ENCODE results near the gene PLEK. TPM values are rescaled to one million over a fixed set of nuclear protein-coding genes. Genes with fewer than 3 reads are reported as not detected.
A peak's percentile ranks its signal among the peaks of the same experiment; 100 is the strongest.

PLEK gene
- total and polyA plus RNA-seq, 7 experiments from 2014 or later = 0.37 to 210 (median 3.7) TPM

DNA sequence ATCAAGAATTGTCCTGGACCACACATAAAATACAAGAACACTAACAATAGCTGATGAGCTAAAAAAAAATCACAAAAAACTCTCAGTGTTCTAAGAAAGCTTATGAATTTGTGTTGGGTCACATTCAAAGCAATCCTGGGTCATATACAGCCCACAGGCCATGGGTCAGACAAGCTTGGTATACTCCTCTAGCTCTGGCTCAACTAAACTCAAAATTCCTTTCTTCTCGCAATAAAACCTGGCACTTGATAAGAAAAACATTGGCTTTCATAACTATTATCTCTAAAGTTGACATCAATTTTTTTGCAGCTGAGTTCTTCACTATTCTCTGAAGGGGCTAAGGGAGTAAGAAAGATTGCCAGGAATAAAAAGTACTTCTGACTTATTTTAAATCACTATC, 63.7 kb downstream of the PLEK start:
- H3K4me3 ChIP-seq (ENCODE audit: low read length) = no peak overlapping the region
- ATAC-seq (no peak), DNase-seq (no peak)
- H3K36me3 ChIP-seq (ENCODE audit: control insufficient read depth in 2 of 3, insufficient read depth in 3 of 3, low read length in 3 of 3) = no peaks in the 10 kb centered on the region
- peaks cover 0 to 47% of the 10 kb centered on the region in 2 donors for H3K4me1 ChIP-seq (ENCODE audit: control insufficient read depth in 2 of 2, insufficient read depth in 2 of 2, low read length in 2 of 2)
- H3K4me3 Mint-ChIP-seq = no peak overlapping the region
- no peaks in the 10 kb centered on the region for H3K9me3 Mint-ChIP-seq
- H3K27ac Mint-ChIP-seq = no peak overlapping the region
- peaks cover 0 to 14% (median 0%) of the 10 kb centered on the region in 5 donors for H3K27me3 Mint-ChIP-seq
- no peak overlapping the region for H3K27ac ChIP-seq (ENCODE audit: low read depth, low read length)
- H3K36me3 Mint-ChIP-seq = no peaks in the 10 kb centered on the region
- POLR2A ChIA-PET = no interaction called here
- H3K27me3 ChIP-seq (ENCODE audit: control insufficient read depth in 2 of 2, insufficient read depth in 2 of 2, low read length in 2 of 2) = no peaks in the 10 kb centered on the region
- intact Hi-C loops (cut with micrococcal nuclease) = no loop called here
- H3K4me1 Mint-ChIP-seq = peaks cover 0 to 5% (median 0%) of the 10 kb centered on the region in 7 donors
- CTCF ChIA-PET = no interaction called here
- H3K9me3 ChIP-seq (ENCODE audit: control insufficient read depth in 2 of 3, low read length in 3 of 3) = no peaks in the 10 kb centered on the region

DNA sequence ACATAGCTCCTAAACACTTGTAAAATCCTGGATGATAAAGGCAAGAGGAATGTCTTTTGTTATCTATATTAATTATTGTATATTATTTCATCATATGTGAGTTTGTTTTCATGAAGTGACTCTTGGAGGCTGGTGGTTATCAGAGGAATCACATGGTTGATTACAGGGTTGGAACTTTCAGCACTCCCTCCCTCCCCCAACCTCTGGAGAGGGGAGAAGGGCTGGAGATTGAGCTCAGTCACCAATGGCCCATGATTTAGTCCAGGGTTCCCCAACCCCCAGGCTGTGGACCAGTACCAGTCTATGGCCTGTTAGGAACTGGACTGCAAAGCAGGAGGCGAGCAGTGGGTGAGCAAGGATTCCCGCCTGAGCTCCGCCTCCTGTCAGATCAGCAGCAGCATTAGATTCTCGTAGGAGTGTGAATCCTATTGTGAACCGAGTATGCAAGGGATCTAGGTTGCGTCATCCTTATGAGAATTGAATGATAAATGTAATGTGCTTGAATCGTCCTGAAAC, 64.3 kb downstream of the PLEK start:
- no peaks in the 10 kb centered on the region for H3K27me3 ChIP-seq (ENCODE audit: control insufficient read depth in 2 of 2, insufficient read depth in 2 of 2, low read length in 2 of 2)
- Mint-ChIP-seq H3K27ac (no peak overlapping the region), H3K36me3 (no peaks in the 10 kb centered on the region), H3K27me3 (peaks cover 0 to 14% (median 0%) of the 10 kb centered on the region in 5 donors), H3K4me3 (no peak overlapping the region), H3K9me3 (no peaks in the 10 kb centered on the region), H3K4me1 (peaks cover 0 to 5% (median 0%) of the 10 kb centered on the region in 7 donors)
- peaks cover 0 to 40% of the 10 kb centered on the region in 2 donors for H3K4me1 ChIP-seq (ENCODE audit: control insufficient read depth in 2 of 2, insufficient read depth in 2 of 2, low read length in 2 of 2)
- DNase-seq (no peak), ATAC-seq (no peak)
- CTCF ChIA-PET = no interaction called here
- no peaks in the 10 kb centered on the region for H3K36me3 ChIP-seq (ENCODE audit: control insufficient read depth in 2 of 3, insufficient read depth in 3 of 3, low read length in 3 of 3)
- intact Hi-C loops (cut with micrococcal nuclease) = no loop called here
- POLR2A ChIA-PET = no interaction called here
- H3K4me3 ChIP-seq (ENCODE audit: low read length) = no peak overlapping the region
- no peaks in the 10 kb centered on the region for H3K9me3 ChIP-seq (ENCODE audit: control insufficient read depth in 2 of 3, low read length in 3 of 3)
- no peak overlapping the region for H3K27ac ChIP-seq (ENCODE audit: low read depth, low read length)

DNA sequence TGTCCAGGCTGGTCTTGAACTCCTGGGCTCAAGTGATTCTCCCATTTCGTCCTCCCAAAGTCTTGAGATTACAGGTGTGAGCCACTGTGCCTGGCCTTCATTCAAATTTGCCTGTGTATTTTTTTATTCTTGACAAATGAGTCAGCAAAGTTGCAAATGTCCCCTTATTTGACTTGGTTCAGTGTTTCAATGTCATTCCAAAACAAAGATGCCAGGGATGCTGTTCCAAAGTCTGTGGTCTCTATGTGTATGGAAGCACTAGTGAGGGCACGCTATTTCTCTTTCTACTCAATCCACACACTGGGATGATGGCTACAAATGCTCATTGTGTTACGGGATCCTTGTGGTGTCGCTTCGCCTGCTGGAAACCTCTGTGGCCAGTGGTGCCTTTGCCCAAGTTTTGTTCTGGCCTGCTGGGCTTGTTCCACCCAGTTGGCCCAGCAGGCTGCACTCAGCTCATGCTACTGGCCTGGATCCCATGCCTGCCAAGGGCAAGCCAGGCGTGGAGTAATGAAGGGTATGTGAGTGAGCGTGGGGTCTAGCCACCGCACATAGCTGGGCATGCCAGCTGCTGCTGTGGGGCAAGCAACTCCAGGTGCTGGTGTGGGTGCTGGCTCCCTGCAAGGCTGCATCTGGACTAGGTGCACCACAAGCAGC, 66.4 kb downstream of the PLEK start:
- ChIA-PET CTCF (interaction anchor here (0.9 kb wide), 1 partner anchor 9 kb away, joined by 3 read pairs; no protein-coding TSS in a partner anchor), POLR2A (no interaction called here)
- ATAC-seq (no peak), DNase-seq (no peak)
- H3K36me3 Mint-ChIP-seq = no peaks in the 10 kb centered on the region
- intact Hi-C loops (cut with micrococcal nuclease) = no loop called here
- Histone ChIP-seq H3K27me3 (ENCODE audit: control insufficient read depth in 2 of 2, insufficient read depth in 2 of 2, low read length in 2 of 2) (no peaks in the 10 kb centered on the region), H3K27ac (ENCODE audit: low read depth, low read length) (no peak overlapping the region), H3K4me1 (ENCODE audit: control insufficient read depth in 2 of 2, insufficient read depth in 2 of 2, low read length in 2 of 2) (peaks cover 0 to 20% of the 10 kb centered on the region in 2 donors), H3K4me3 (ENCODE audit: low read length) (no peak overlapping the region), H3K9me3 (ENCODE audit: control insufficient read depth in 2 of 3, low read length in 3 of 3) (no peaks in the 10 kb centered on the region), H3K36me3 (ENCODE audit: control insufficient read depth in 2 of 3, insufficient read depth in 3 of 3, low read length in 3 of 3) (no peaks in the 10 kb centered on the region)
- no peak overlapping the region for H3K27ac Mint-ChIP-seq
- H3K9me3 Mint-ChIP-seq = peaks cover 0 to 1% (median 0%) of the 10 kb centered on the region in 11 donors
- peaks cover 0 to 15% (median 0%) of the 10 kb centered on the region in 5 donors for H3K27me3 Mint-ChIP-seq
- peaks cover 0 to 7% (median 0%) of the 10 kb centered on the region in 7 donors for H3K4me1 Mint-ChIP-seq
- H3K4me3 Mint-ChIP-seq = no peak overlapping the region

DNA sequence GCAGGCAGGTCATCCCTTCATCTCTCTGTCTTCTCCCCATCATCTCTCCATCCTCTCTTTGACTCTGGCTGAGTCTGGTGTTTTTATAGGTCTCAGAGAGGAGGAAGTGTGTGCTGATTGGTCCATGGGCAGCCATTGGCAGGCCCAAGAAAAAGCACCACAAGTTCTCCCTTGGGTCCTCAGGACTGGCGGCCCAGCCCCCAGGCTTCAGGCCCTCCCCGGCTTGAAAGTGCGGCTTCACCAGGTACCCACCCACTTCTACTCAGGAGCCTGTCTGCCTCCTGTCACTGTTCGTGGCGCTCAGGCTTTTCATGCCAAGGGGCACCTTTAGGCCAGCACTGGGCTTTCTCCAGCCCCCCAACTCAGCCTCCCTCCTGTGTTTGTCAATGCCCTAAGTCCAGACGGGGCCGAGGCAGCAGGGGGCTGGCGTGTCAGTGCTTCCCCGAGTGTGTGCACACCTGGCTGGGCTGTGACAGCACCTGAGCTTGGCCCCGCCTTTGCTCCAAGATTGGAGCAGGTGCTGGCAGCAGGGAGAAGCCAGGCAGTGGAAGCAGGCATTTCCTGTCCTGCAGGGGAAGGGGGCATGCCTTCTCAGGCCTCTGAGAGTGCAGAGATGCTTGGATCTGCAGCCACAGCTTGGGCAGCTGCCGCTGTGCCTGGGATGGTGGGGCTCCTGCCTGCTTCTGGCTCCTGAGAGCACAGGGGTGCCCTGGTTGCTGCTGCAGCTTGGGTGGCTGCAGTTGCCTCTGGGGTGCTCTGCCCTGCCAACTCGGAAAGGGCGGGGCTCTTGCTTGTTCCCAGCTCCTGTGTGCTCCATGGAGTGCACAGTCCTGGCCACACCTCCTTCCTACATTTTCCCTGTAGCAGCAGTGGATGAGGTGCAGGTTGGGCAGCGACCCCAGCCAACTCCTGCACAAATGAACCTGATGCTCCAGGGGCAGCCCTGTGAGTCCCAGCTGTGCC, 67.9 kb downstream of the PLEK start:
- H3K27me3 ChIP-seq (ENCODE audit: control insufficient read depth in 2 of 2, insufficient read depth in 2 of 2, low read length in 2 of 2) = no peaks in the 10 kb centered on the region

DNA sequence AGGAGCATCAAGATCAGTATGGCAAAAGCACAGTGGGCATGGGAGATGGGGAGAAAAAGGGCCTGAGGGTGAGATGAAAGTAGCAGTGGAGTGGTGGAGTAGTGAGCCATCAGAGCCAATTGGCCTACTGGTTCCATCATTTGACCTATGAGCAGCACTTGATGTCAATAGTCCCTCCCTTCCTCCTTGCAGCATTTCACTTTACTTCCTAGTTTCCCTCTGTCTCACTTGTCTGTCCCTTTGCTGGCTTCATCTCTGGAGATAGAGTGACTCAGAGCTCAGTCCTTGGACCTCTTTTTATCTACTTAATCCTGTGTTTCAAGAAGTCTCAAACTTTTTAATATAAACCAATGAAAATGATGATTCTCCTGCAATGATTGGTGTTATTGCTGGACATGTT, 69.9 kb downstream of the PLEK start:
- Mint-ChIP-seq H3K4me1 (peaks cover 0 to 7% (median 0%) of the 10 kb centered on the region in 7 donors), H3K4me3 (no peak overlapping the region), H3K27me3 (peaks cover 0 to 18% (median 0%) of the 10 kb centered on the region in 5 donors), H3K36me3 (no peaks in the 10 kb centered on the region), H3K9me3 (peaks cover 0 to 1% (median 0%) of the 10 kb centered on the region in 11 donors), H3K27ac (no peak overlapping the region)
- Histone ChIP-seq H3K9me3 (ENCODE audit: control insufficient read depth in 2 of 3, low read length in 3 of 3) (no peaks in the 10 kb centered on the region), H3K4me1 (ENCODE audit: control insufficient read depth in 2 of 2, insufficient read depth in 2 of 2, low read length in 2 of 2) (peaks cover 0 to 6% of the 10 kb centered on the region in 2 donors), H3K27ac (ENCODE audit: low read depth, low read length) (no peak overlapping the region), H3K27me3 (ENCODE audit: control insufficient read depth in 2 of 2, insufficient read depth in 2 of 2, low read length in 2 of 2) (no peaks in the 10 kb centered on the region), H3K4me3 (ENCODE audit: low read length) (no peak overlapping the region), H3K36me3 (ENCODE audit: control insufficient read depth in 2 of 3, insufficient read depth in 3 of 3, low read length in 3 of 3) (no peaks in the 10 kb centered on the region)
- DNase-seq = no peak
- POLR2A ChIA-PET = no interaction called here
- ATAC-seq = peak; percentile 57
- CTCF ChIA-PET = no interaction called here
- intact Hi-C loops (cut with micrococcal nuclease) = no loop called here

More for the DNA sequence above, 67.9 kb downstream of the PLEK start:
- CTCF ChIA-PET = interaction anchor here (0.9 kb wide), 1 partner anchor 8 kb away, joined by 3 read pairs; no protein-coding TSS in a partner anchor
- Mint-ChIP-seq H3K36me3 (no peaks in the 10 kb centered on the region), H3K9me3 (peaks cover 0 to 1% (median 0%) of the 10 kb centered on the region in 11 donors), H3K27ac (no peak overlapping the region), H3K27me3 (peaks cover 0 to 15% (median 0%) of the 10 kb centered on the region in 5 donors), H3K4me1 (peaks cover 0 to 4% (median 0%) of the 10 kb centered on the region in 7 donors), H3K4me3 (no peak overlapping the region)
- Histone ChIP-seq H3K4me3 (ENCODE audit: low read length) (no peak overlapping the region), H3K9me3 (ENCODE audit: control insufficient read depth in 2 of 3, low read length in 3 of 3) (no peaks in the 10 kb centered on the region), H3K36me3 (ENCODE audit: control insufficient read depth in 2 of 3, insufficient read depth in 3 of 3, low read length in 3 of 3) (no peaks in the 10 kb centered on the region), H3K27ac (ENCODE audit: low read depth, low read length) (no peak overlapping the region), H3K4me1 (ENCODE audit: control insufficient read depth in 2 of 2, insufficient read depth in 2 of 2, low read length in 2 of 2) (peaks cover 0 to 4% of the 10 kb centered on the region in 2 donors)
- DNase-seq (no peak), ATAC-seq (no peak)
- intact Hi-C loops (cut with micrococcal nuclease) = no loop called here
- POLR2A ChIA-PET = no interaction called here

DNA sequence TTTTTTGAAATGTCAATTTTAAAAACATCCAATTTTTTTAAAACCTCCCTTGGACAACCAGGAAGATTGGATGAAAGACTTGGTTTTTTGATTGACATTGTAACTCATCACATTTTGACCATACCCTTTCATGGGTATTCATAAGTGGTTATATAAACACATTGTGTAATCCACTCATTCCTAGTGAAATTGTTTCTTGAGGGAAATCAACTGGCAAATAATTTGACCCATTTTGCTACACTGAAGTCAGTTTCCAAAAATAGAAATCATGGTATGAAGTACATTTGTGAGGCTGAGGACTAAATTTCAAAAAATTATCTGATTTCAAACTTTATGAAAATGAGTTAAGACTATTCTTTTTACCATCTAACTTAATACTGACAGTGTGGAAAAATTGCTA, 70.5 kb downstream of the PLEK start:
- peaks cover 0 to 8% (median 0%) of the 10 kb centered on the region in 7 donors for H3K4me1 Mint-ChIP-seq
- H3K4me3 Mint-ChIP-seq = no peak overlapping the region
- Histone ChIP-seq H3K27ac (ENCODE audit: low read depth, low read length) (no peak overlapping the region), H3K4me3 (ENCODE audit: low read length) (no peak overlapping the region), H3K9me3 (ENCODE audit: control insufficient read depth in 2 of 3, low read length in 3 of 3) (no peaks in the 10 kb centered on the region), H3K27me3 (ENCODE audit: control insufficient read depth in 2 of 2, insufficient read depth in 2 of 2, low read length in 2 of 2) (no peaks in the 10 kb centered on the region), H3K4me1 (ENCODE audit: control insufficient read depth in 2 of 2, insufficient read depth in 2 of 2, low read length in 2 of 2) (peaks cover 0 to 12% of the 10 kb centered on the region in 2 donors), H3K36me3 (ENCODE audit: control insufficient read depth in 2 of 3, insufficient read depth in 3 of 3, low read length in 3 of 3) (no peaks in the 10 kb centered on the region)
- ChIA-PET CTCF (no interaction called here), POLR2A (no interaction called here)
- intact Hi-C loops (cut with micrococcal nuclease) = no loop called here
- H3K36me3 Mint-ChIP-seq = no peaks in the 10 kb centered on the region
- H3K27me3 Mint-ChIP-seq = peaks cover 0 to 14% (median 0%) of the 10 kb centered on the region in 5 donors
- DNase-seq (no peak), ATAC-seq (no peak)
- H3K27ac Mint-ChIP-seq = no peak overlapping the region
- peaks cover 0 to 1% (median 0%) of the 10 kb centered on the region in 11 donors for H3K9me3 Mint-ChIP-seq

All from naive thymus-derived CD4-positive, alpha-beta T cell (primary cell).